HepG2 (cell line): ENCODE results near the gene PRRT1. TPM values are rescaled to one million over a fixed set of nuclear protein-coding genes. Genes with fewer than 3 reads are reported as not detected.

ENCODE experiments used
- ATAC-seq: fragments of 200-7000 bp; cut with Tn5 transposase; 3 replicates; pipeline ENCODE4 v1.9.1; 2020; ENCODE audit warnings: mild to moderate bottlenecking, moderate library complexity
- BruUV-seq: library from RNA; stranded (reverse); fragments of 400-500 nt; replicated peaks from 2 replicates; lab custom pipeline; 2021; lab: Mats Ljungman, UMichigan
- CTCF ChIA-PET: fragments of 300-600 bp; formaldehyde crosslinking; extraction: SDS; loops from one replicate; lab custom pipeline; 2021; ENCODE audit warnings: low total read pairs, inconsistent platforms, low intra/inter-chr PET ratio; lab: Yijun Ruan, JAX
- POLR2A ChIA-PET: fragments of 350-600 bp; sonication (Branson Sonifier 250); formaldehyde crosslinking; loops from one replicate; lab custom pipeline; 2020; ENCODE audit warnings: antibody characterized with exemption, inconsistent platforms; lab: Yijun Ruan, JAX
- DNase-seq: peaks from one replicate; pipeline ENCODE4 v3.0.0-alpha.2; 2015; ENCODE audit warnings: low spot score
- FAIRE-seq: peaks from 3 replicates; lab custom pipeline; 2011; peaks lifted over from hg19 to GRCh38; lab: Jason Lieb, UNC
- H2AFZ ChIP-seq: one replicate; pipeline ENCODE4 v1.6.1; 2011; ENCODE audit warnings: low read length, inconsistent platforms
- H3K27ac ChIP-seq: fragments of 300-600 bp; 3 replicates; pipeline ENCODE4 v1.8.0; 2011; ENCODE audit warnings: mixed run types, mild to moderate bottlenecking, mixed read lengths, low read length, inconsistent platforms; ENCODE audit not compliant: insufficient read depth; ENCODE audit errors: extremely low read length
- H3K27me3 ChIP-seq, 2 experiments: fragments of 200-600 bp in 1 of 2; 2 replicates in 1 of 2; 3 replicates in 1 of 2; pipeline versions ENCODE4 v1.6.0 to v1.8.0; 2011; ENCODE audit warnings: low read length in 2 of 2, mild to moderate bottlenecking in 2 of 2, moderate library complexity in 2 of 2, inconsistent platforms in 1 of 2; ENCODE audit not compliant: insufficient read depth in 2 of 2, control insufficient read depth in 1 of 2
- H3K36me3 ChIP-seq, 2 experiments: fragments of 200-600 bp in 1 of 2; replicated peaks in 1 of 2; 2 replicates in 1 of 2; 3 replicates in 1 of 2; pipeline versions ENCODE4 v1.5.1 to v1.8.0; 2011; ENCODE audit warnings: low read length in 2 of 2, inconsistent platforms in 1 of 2; ENCODE audit not compliant: insufficient read depth in 2 of 2, control insufficient read depth in 1 of 2
- H3K4me1 ChIP-seq: 2 replicates; pipeline ENCODE4 v1.5.1; 2012; ENCODE audit warnings: low read length, inconsistent platforms; ENCODE audit not compliant: insufficient read depth
- H3K4me2 ChIP-seq: 2 replicates; pipeline ENCODE4 v1.6.0; 2011; ENCODE audit warnings: low read depth, low read length, inconsistent platforms
- H3K4me3 ChIP-seq, 3 experiments: fragments of 200-600 bp in 1 of 3; sonication (generic), shearing (Covaris generic) in 1 of 3; replicated peaks in 1 of 3; 2 replicates each; pipeline ENCODE4 v1.5.1; 2011 to 2016; ENCODE audit warnings: low read length in 3 of 3, inconsistent platforms in 2 of 3, low read depth in 2 of 3, mild to moderate bottlenecking in 2 of 3, control low read depth in 1 of 3, mixed read lengths in 1 of 3; ENCODE audit not compliant: insufficient read depth in 1 of 3
- H3K79me2 ChIP-seq: one replicate; pipeline ENCODE4 v1.6.1; 2011; ENCODE audit warnings: low read length, inconsistent platforms; ENCODE audit not compliant: insufficient read depth
- H3K9ac ChIP-seq: 2 replicates; pipeline ENCODE4 v1.6.0; 2011; ENCODE audit warnings: mild to moderate bottlenecking, low read depth, low read length, inconsistent platforms; ENCODE audit not compliant: insufficient read depth
- H3K9me3 ChIP-seq: 2 replicates; pipeline ENCODE4 v1.5.1; 2012; ENCODE audit warnings: mild to moderate bottlenecking, low read length
- H4K20me1 ChIP-seq: 2 replicates; pipeline ENCODE4 v1.6.0; 2011; ENCODE audit warnings: inconsistent platforms, mild to moderate bottlenecking, low read length, moderate library complexity; ENCODE audit not compliant: insufficient read depth
- BCL6 ChIP-seq: IDR thresholded peaks from 2 replicates; pipeline ENCODE4 v1.6.1; 2016; ENCODE audit warnings: missing genetic modification reagents, missing compliant biosample characterization
- MNT ChIP-seq: fragments of 450-650 bp; IDR thresholded peaks from 2 replicates; pipeline ENCODE4 v1.6.1; 2016
- ZFP82 ChIP-seq: sonication (generic); formaldehyde crosslinking; IDR thresholded peaks from 2 replicates; pipeline ENCODE4 v1.5.1; 2020; ENCODE audit warnings: mild to moderate bottlenecking, missing genetic modification reagents, borderline replicate concordance
- ZNF660 ChIP-seq: sonication (generic); formaldehyde crosslinking; IDR thresholded peaks from 2 replicates; pipeline ENCODE4 v1.5.1; 2020; ENCODE audit warnings: mild to moderate bottlenecking, low read depth, missing genetic modification reagents, borderline replicate concordance
- WGBS: methylation state at CpG from one replicate; pipeline ENCODE4 v1.1.6; 2017; ENCODE audit warnings: low lambda C conversion rate; 5-methylcytosine and 5-hydroxymethylcytosine counted together
- in situ Hi-C: cut with HindIII; loops from 2 replicates; pipeline ENCODE4 v1.10.0; 2017; ENCODE audit warnings: low pct_unique_long_range_greater_than_20kb; ENCODE audit not compliant: extremely low pct_ligation_motif_present
- intact Hi-C: fragments of 100-400 bp; cut with micrococcal nuclease; formaldehyde crosslinking; loops from one replicate; pipeline ENCODE4 v1.10.0; 2022; ENCODE audit not compliant: unreplicated experiment
- polyA plus RNA-seq, 8 experiments: library from polyadenylated mRNA; depleted of rRNA in 3 of 8; stranded (reverse) in 7 of 8; unstranded in 1 of 8; fragments of >200 nt; fragmentation: Illumina TruSeq in 4 of 8; extraction: Trizol in 4 of 8; gene quantifications; 2 replicates each; pipeline versions ENCODE4 v1.2.1 to v1.2.3, GENCODE V29; 2011 to 2016; ENCODE audit warnings: low read depth in 4 of 8, missing spikeins in 1 of 8, mixed read lengths in 1 of 8; ENCODE audit not compliant: insufficient read depth in 1 of 8
- total RNA-seq, 5 experiments: library from RNA; depleted of rRNA; stranded (reverse); fragments of >200 nt; fragmentation: Illumina TruSeq; extraction: Trizol; gene quantifications; 2 replicates each; pipeline ENCODE4 v1.2.3, GENCODE V29; 2016; ENCODE audit warnings: low read depth in 1 of 5

The PRRT1 gene
- total and polyA plus RNA-seq, 2 of the 13 experiments (the other 11 are each of a cell fraction or from before 2014, with no cell fraction given) = 0.64 to 1.4 TPM

DNA sequence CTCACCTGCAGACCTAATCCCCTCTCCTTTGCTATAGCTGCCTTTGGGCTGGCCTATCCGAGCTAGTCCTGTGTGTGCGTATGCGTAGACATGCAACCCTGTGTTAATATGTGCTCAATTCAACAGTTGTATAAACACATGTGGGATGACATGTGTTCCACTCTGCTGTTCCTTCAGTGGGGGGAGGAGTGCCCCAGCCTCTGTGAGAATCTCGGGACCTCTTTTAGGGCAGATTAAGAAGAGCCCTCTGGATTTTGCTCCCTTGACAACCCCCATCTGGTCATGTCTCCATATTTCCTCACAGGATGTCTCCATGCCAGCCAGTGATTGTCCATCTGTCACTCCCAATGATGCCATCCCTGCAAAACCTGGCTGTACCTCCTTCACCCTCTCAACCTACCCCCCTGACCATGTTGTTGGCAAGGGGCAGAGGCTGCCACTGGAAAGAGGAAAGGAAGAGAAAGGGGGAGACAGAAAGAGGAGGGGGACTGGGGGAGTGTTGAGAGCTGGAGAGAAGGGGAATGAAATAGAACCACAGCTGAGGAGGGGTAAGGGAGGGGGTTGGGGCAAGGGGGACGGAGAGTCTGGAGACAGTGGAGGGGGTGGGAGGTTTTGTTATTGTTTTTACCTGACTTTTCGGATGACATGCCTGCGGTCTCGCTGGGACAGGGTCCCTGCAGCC lies 417 bp downstream of the PRRT1 start:
- no peak for FAIRE-seq
- ChIA-PET CTCF (no interaction called here), POLR2A (interaction anchor here (1.2 to 2.6 kb wide), 3 partner anchors 11 to 25 kb away, joined by 4 to 35 read pairs (median 14); partner anchors contain the start of genes AGPAT1, ATF6B and FKBPL)
- ATAC-seq = no peak
- Histone ChIP-seq H3K9me3 (no peaks in the 10 kb centered on the region), H4K20me1 (no peaks in the 10 kb centered on the region), H3K79me2 (peaks cover 17% of the 10 kb centered on the region), H3K36me3 (peaks cover 6 to 7% of the 10 kb centered on the region in 2 experiments), H3K9ac (no peak overlapping the region), H3K27me3 (no peaks in the 10 kb centered on the region; a peak in 1 of 5 replicates), H2AFZ (no peak overlapping the region), H3K4me2 (no peak overlapping the region), H3K4me3 (no peak overlapping the region), H3K4me1 (peaks cover 33% of the 10 kb centered on the region), H3K27ac (no peak overlapping the region)
- DNase-seq = no peak
- in situ Hi-C loops (loop anchor here (5.0 kb wide), 1 partner anchor 34 kb away; no protein-coding TSS in a partner anchor), intact Hi-C loops (no loop called here)
- WGBS = 81% methylated on average over 8 of the region's 8 CpGs
- TF ChIP-seq MNT (peak; percentile 47), ZFP82 (CRISPR knock-in tag) (no peak)
- no TSS peak for BruUV-seq

- H3K9ac ChIP-seq = no peak overlapping the region
- FAIRE-seq = no peak
- no peak for ATAC-seq
These were observed 1.5 kb downstream of the PRRT1 start for GRCh38 chr6:32149932-32150870.

More at GRCh38 chr6:32149932-32150870, 1.5 kb downstream of the PRRT1 start:
- no peak overlapping the region for H3K27ac ChIP-seq
- H3K36me3 ChIP-seq = no peaks in the 10 kb centered on the region
- in situ Hi-C loops (loop anchor here (5.0 kb wide), 1 partner anchor 33 kb away; no protein-coding TSS in a partner anchor), intact Hi-C loops (no loop called here)
- H2AFZ ChIP-seq = no peak overlapping the region
- BruUV-seq = no TSS peak
- H3K4me1 ChIP-seq = peaks cover 26% of the 10 kb centered on the region
- no peaks in the 10 kb centered on the region for H4K20me1 ChIP-seq
- no peak for DNase-seq
- peaks cover 0 to 5% of the 10 kb centered on the region in 2 experiments; a peak in 2 of 5 replicates for H3K27me3 ChIP-seq
- no peak overlapping the region for H3K4me2 ChIP-seq
- ChIA-PET CTCF (no interaction called here), POLR2A (no interaction called here)
- no peak overlapping the region for H3K4me3 ChIP-seq
- 87% methylated on average over 55 of the region's 55 CpGs for whole genome bisulfite sequencing
- TF ChIP-seq BCL6 (no peak), ZNF660 (CRISPR knock-in tag) (no peak)
- peaks cover 10% of the 10 kb centered on the region for H3K79me2 ChIP-seq
- no peaks in the 10 kb centered on the region for H3K9me3 ChIP-seq
